CD4-positive, alpha-beta T cell (primary cell): ENCODE measurements around the gene FEZF2. TPM values are rescaled to one million over a fixed set of nuclear protein-coding genes. Genes with fewer than 3 reads are reported as not detected.

Source experiments
- ATAC-seq: fragments of 200-7000 bp; cut with Tn5 transposase; one replicate; pipeline ENCODE4 v1.10.0; 2022; ENCODE audit warnings: mild to moderate bottlenecking; ENCODE audit not compliant: poor library complexity
- CTCF ChIA-PET: fragments of 350-600 bp; sonication (Branson Sonifier 250); formaldehyde crosslinking; loops from one replicate; lab custom pipeline; 2021; ENCODE audit warnings: antibody characterized with exemption, inconsistent platforms; lab: Charles Lee
- POLR2A ChIA-PET: fragments of 350-600 bp; sonication (Branson Sonifier 250); formaldehyde crosslinking; loops from one replicate; lab custom pipeline; 2021; ENCODE audit warnings: antibody characterized with exemption, inconsistent platforms; lab: Charles Lee
- DNase-seq, 14 experiments: peaks; one replicate each; pipeline ENCODE4 v3.0.0-alpha.2; 2013 to 2020; ENCODE audit warnings: mixed read lengths in 2 of 14
- H3K27ac ChIP-seq, 2 donors: one replicate each; pipeline versions ENCODE4 v1.5.1 to v1.7.0; 2013; ENCODE audit warnings: low read length in 2 of 2, low read depth in 1 of 2, mild to moderate bottlenecking in 1 of 2
- H3K27me3 ChIP-seq, 2 experiments: 1 replicate in 1 of 2; 2 replicates in 1 of 2; pipeline versions ENCODE4 v1.6.1 to v1.7.0; 2013; ENCODE audit warnings: low read length in 2 of 2, control low read depth in 1 of 2, mild to moderate bottlenecking in 1 of 2, moderate library complexity in 1 of 2; ENCODE audit not compliant: insufficient read depth in 2 of 2, control insufficient read depth in 1 of 2
- H3K36me3 ChIP-seq: one replicate; pipeline ENCODE4 v1.6.1; 2013; ENCODE audit warnings: low read length, control low read depth; ENCODE audit not compliant: insufficient read depth
- H3K4me1 ChIP-seq: one replicate; pipeline ENCODE4 v1.6.1; 2013; ENCODE audit warnings: low read length, control low read depth; ENCODE audit not compliant: insufficient read depth
- H3K4me3 ChIP-seq: one replicate; pipeline ENCODE4 v1.5.1; 2013; ENCODE audit warnings: mild to moderate bottlenecking, low read length, moderate library complexity
- H3K9me3 ChIP-seq, 2 experiments: 1 replicate in 1 of 2; 2 replicates in 1 of 2; pipeline versions ENCODE4 v1.6.1 to v1.7.0; 2013; ENCODE audit warnings: low read length in 2 of 2, mild to moderate bottlenecking in 2 of 2, control low read depth in 1 of 2, moderate library complexity in 1 of 2; ENCODE audit not compliant: control insufficient read depth in 1 of 2, insufficient read depth in 1 of 2
- H3K27ac Mint-ChIP-seq: one replicate; pipeline ENCODE4 v1.8.0; 2020; ENCODE audit warnings: mixed read lengths
- H3K27me3 Mint-ChIP-seq: one replicate; pipeline ENCODE4 v1.8.0; 2021; ENCODE audit warnings: mixed read lengths
- H3K36me3 Mint-ChIP-seq: one replicate; pipeline ENCODE4 v1.8.0; 2021; ENCODE audit warnings: low read depth, mixed read lengths
- H3K4me1 Mint-ChIP-seq: one replicate; pipeline ENCODE4 v1.8.0; 2021; ENCODE audit warnings: low read depth, mixed read lengths
- H3K4me3 Mint-ChIP-seq: one replicate; pipeline ENCODE4 v1.8.0; 2020; ENCODE audit warnings: mild to moderate bottlenecking, mixed read lengths
- H3K9me3 Mint-ChIP-seq: one replicate; pipeline ENCODE4 v1.8.0; 2020; ENCODE audit warnings: mixed read lengths
- intact Hi-C, 2 experiments: fragments of 100-400 bp; cut with DNase I in 1 of 2; cut with micrococcal nuclease in 1 of 2; formaldehyde crosslinking; loops; one replicate each; pipeline versions ENCODE4 v1.15.1 to v1.9.0; 2023 to 2025; cut with DNase I, micrococcal nuclease
- total RNA-seq, 174 experiments: library from RNA in 2 of 174; stranded (reverse) in 2 of 174; gene quantifications; one replicate each; pipeline ENCODE4 v1.2.3 and lab custom pipeline; 2021 to 2026
- TF ChIP-seq, protein P1 (sequence below): fragments of 200-600 bp; IDR thresholded peaks from one replicate; pipeline ENCODE4 v1.8.0; 2022; ENCODE audit warnings: antibody characterized with exemption, mild to moderate bottlenecking

FEZF2 gene
- total RNA-seq, 2 experiments from 2014 or later = not detected

DNA sequence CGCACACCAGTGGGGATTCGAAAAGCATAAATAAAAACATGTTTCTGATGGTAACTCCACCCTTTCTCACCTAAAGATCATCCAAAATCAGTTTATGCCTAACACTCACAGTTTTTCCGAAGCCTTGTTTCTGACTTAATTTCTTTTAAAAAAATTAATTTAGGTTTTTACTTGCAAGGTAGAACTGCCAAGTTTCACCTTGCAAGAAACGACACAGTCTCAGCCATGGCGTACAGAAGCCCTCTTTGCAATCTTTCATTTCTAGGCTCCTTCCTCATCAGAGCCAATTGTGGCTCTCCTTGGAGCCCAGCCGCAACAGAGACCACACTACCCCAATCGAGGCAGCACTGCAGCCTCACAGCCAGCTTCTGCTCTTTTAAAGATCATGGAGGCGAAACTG is 31.0 kb upstream of the FEZF2 start:
- Histone ChIP-seq H3K27me3 (peaks cover 0 to 2% of the 10 kb centered on the region in 2 experiments), H3K4me1 (no peaks in the 10 kb centered on the region), H3K9me3 (no peaks in the 10 kb centered on the region), H3K27ac (no peak overlapping the region), H3K4me3 (no peak overlapping the region), H3K36me3 (no peaks in the 10 kb centered on the region)
- no peaks in the 10 kb centered on the region for H3K9me3 Mint-ChIP-seq
- intact Hi-C loops = no loop called here
- no peaks in the 10 kb centered on the region for H3K4me1 Mint-ChIP-seq
- no peak for ATAC-seq
- no peaks in the 10 kb centered on the region for H3K36me3 Mint-ChIP-seq
- POLR2A ChIA-PET = no interaction called here
- TF ChIP-seq, protein P1, sequence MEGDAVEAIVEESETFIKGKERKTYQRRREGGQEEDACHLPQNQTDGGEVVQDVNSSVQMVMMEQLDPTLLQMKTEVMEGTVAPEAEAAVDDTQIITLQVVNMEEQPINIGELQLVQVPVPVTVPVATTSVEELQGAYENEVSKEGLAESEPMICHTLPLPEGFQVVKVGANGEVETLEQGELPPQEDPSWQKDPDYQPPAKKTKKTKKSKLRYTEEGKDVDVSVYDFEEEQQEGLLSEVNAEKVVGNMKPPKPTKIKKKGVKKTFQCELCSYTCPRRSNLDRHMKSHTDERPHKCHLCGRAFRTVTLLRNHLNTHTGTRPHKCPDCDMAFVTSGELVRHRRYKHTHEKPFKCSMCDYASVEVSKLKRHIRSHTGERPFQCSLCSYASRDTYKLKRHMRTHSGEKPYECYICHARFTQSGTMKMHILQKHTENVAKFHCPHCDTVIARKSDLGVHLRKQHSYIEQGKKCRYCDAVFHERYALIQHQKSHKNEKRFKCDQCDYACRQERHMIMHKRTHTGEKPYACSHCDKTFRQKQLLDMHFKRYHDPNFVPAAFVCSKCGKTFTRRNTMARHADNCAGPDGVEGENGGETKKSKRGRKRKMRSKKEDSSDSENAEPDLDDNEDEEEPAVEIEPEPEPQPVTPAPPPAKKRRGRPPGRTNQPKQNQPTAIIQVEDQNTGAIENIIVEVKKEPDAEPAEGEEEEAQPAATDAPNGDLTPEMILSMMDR = no peak
- H3K27ac Mint-ChIP-seq = no peak overlapping the region
- DNase-seq = no peak
- peaks cover 5% of the 10 kb centered on the region for H3K27me3 Mint-ChIP-seq
- no peak overlapping the region for H3K4me3 Mint-ChIP-seq
- CTCF ChIA-PET = no interaction called here

DNA sequence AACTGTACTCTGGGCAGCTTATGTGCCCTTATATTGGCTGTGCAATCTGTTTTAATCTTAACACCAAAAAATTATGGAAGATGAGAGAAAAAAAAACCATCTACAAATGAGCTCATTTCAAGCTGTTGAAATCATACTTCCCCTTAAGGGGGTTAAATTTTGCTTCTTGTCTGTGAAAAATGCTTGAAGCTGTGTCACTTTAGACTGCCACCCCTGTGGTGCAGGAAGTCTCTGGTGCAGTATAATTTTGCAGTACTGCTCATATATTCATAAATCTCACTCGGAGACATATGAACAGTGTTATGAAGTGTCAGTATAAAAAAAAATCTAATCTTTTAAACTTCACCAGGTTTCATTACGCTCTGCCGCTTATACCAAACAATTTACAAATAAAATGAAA is 30.4 kb upstream of the FEZF2 start:
- no peaks in the 10 kb centered on the region for H3K36me3 Mint-ChIP-seq
- TF ChIP-seq, protein P1 = no peak
- H3K4me1 Mint-ChIP-seq = no peaks in the 10 kb centered on the region
- no peak overlapping the region for H3K27ac Mint-ChIP-seq
- intact Hi-C loops = no loop called here
- DNase-seq (no peak), ATAC-seq (no peak)
- Histone ChIP-seq H3K27ac (no peak overlapping the region), H3K4me3 (no peak overlapping the region), H3K36me3 (no peaks in the 10 kb centered on the region), H3K9me3 (no peaks in the 10 kb centered on the region), H3K27me3 (peaks cover 0 to 2% of the 10 kb centered on the region in 2 experiments), H3K4me1 (no peaks in the 10 kb centered on the region)
- ChIA-PET CTCF (no interaction called here), POLR2A (no interaction called here)
- peaks cover 5% of the 10 kb centered on the region for H3K27me3 Mint-ChIP-seq
- no peak overlapping the region for H3K4me3 Mint-ChIP-seq
- no peaks in the 10 kb centered on the region for H3K9me3 Mint-ChIP-seq

GRCh38 chr3:62392626-62393292 is 19.4 kb upstream of the FEZF2 start:
- Histone ChIP-seq H3K9me3 (peaks cover 0 to 4% of the 10 kb centered on the region in 2 experiments), H3K27ac (no peak overlapping the region), H3K4me3 (no peak overlapping the region), H3K27me3 (no peaks in the 10 kb centered on the region), H3K36me3 (no peaks in the 10 kb centered on the region), H3K4me1 (no peaks in the 10 kb centered on the region)
- peaks cover 27% of the 10 kb centered on the region for H3K27me3 Mint-ChIP-seq
- no peak overlapping the region for H3K27ac Mint-ChIP-seq
- TF ChIP-seq, protein P1 = no peak
- ATAC-seq (no peak), DNase-seq (no peak)
- H3K4me3 Mint-ChIP-seq = no peak overlapping the region
- no peaks in the 10 kb centered on the region for H3K36me3 Mint-ChIP-seq
- H3K4me1 Mint-ChIP-seq = no peaks in the 10 kb centered on the region
- POLR2A ChIA-PET = no interaction called here
- intact Hi-C loops = no loop called here
- CTCF ChIA-PET = no interaction called here
- no peaks in the 10 kb centered on the region for H3K9me3 Mint-ChIP-seq
